Body of pancreas (tissue), 4 donors: Measurements from ENCODE around the gene TMCC2.

Experiments
- POLR2A ChIP-seq, 3 donors: fragments of 450-650 bp; IDR thresholded peaks; one replicate each; pipeline ENCODE4 v1.6.1; 2016; ENCODE audit warnings: antibody characterized with exemption in 3 of 3, mild to moderate bottlenecking in 2 of 3
- TF ChIP-seq, protein P1 (sequence below), 7 experiments: fragments of 450-650 bp in 4 of 7; fragments of 200-600 bp in 3 of 7; sonication (generic) in 3 of 7; IDR thresholded peaks; one replicate each; pipeline ENCODE4 v1.5.1; 2016 to 2019; ENCODE audit warnings: antibody characterized with exemption in 7 of 7

DNA sequence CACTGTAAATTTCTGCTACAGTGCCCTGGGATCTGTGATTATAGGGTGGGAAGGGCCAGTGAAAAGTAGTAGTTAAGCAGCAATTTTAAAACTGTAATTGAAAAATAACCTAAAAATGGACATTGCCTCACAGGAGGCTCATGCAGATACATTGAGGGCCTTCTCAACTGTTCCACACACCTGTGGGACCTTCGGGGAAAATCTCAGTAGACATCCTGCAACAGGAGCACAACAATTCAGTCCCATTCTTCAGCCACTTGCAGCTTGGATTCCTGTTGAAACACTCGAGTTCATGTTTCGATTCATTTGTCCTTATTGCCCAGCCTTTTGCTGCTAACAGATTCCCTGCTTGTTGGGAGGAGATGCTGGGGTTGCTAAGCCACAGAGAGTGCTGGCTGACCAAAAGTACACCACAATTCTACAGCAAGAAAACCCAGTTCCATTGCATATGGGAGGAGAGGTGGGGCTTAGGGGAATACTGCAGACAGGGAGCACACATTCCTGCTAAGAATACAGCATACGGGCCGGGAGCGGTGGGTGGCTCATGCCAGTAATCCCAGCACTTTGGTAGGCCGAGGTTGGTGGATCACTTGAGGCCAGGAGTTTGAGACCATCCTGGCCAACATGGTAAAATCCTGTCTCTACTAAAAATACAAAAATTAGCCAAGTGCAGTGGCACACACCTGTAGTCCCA lies 4.5 kb downstream of the TMCC2 start:
- TF ChIP-seq, protein P1, sequence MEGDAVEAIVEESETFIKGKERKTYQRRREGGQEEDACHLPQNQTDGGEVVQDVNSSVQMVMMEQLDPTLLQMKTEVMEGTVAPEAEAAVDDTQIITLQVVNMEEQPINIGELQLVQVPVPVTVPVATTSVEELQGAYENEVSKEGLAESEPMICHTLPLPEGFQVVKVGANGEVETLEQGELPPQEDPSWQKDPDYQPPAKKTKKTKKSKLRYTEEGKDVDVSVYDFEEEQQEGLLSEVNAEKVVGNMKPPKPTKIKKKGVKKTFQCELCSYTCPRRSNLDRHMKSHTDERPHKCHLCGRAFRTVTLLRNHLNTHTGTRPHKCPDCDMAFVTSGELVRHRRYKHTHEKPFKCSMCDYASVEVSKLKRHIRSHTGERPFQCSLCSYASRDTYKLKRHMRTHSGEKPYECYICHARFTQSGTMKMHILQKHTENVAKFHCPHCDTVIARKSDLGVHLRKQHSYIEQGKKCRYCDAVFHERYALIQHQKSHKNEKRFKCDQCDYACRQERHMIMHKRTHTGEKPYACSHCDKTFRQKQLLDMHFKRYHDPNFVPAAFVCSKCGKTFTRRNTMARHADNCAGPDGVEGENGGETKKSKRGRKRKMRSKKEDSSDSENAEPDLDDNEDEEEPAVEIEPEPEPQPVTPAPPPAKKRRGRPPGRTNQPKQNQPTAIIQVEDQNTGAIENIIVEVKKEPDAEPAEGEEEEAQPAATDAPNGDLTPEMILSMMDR (IDR thresholded peaks at IDR 0.05) = no peak
- TF ChIP-seq POLR2A (IDR thresholded peaks at IDR 0.05) = no peak
